ENCODE data around the gene ACVR1C. TPM values are rescaled to one million over a fixed set of nuclear protein-coding genes. Genes with fewer than 3 reads are reported as not detected.
A peak's percentile ranks its signal among the peaks of the same experiment; 100 is the strongest.

ACVR1C gene
- 6.6 TPM for total RNA-seq

DNA sequence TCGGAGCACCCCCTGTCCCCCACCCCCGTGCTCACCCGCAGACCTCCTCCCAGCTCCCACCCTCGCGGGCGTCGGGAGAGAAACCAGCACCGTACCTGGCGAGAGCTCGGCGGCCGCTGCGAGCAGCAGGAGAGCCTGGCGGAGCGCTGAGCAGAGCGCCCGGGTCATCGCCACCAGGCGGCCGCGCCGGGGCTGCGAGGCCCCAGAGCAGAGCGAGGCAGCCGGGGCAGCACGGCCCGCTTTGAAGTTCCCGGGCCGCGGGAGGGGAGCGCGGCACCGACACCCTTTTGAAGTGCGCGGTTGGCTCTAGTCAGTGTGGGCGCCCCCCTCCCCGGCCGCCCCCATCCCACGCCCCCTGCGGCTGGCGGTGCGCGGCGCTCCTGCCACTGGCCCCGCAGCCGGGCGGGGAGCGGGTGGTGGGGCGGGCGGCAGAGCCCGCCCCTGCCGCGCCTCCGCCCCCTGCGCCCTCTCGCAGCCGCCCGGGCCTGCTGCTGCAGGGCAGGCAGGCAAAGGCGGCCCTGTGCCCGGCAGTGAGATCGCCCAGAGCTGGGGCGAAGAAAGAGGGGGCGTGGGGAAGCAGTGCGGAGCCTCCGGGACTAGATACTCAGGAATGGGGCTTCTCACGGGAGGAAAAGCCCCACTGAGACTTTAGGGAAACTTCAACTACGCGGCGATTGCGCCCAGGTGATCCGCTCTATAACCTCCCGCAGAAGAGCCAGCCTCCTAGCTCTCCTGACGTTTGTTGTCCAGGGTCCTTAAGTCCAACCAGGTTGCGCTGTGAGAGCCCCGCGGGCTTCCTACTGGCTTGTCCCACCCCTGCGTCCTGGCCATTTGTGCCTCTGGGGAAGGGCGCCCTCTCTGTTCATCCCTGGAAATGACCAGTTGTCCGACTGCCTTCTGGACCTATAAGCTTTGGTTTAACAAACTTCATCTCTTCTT lies at the start of gene ACVR1C:
ACVR1C (minus strand) TSS at position 388 of the 939 bp plus-strand sequence; CDS start at position 168, 220 bp downstream.
- Histone ChIP-seq H3K4me3 (peak within 1 kb of the TSS; percentile 48 to 76), H3K4me1 (peaks cover 17% of the 10 kb centered on the region), H3K36me3 (no peaks in the 10 kb centered on the region), H3K27me3 (no peaks in the 10 kb centered on the region), H3K9me3 (no peaks in the 10 kb centered on the region), H3K27ac (no peak within 1 kb of the TSS)
- DNase-seq (ENCODE audit: extremely low spot score in 2 of 2) = no peak
- TF ChIP-seq POLR2AphosphoS5 (IDR thresholded peaks at IDR 0.05; ENCODE audit: insufficient read depth in 1 of 2, low read depth in 1 of 2) (no peak), POLR2A (IDR thresholded peaks at IDR 0.05) (no peak)
- TF ChIP-seq, protein P1, sequence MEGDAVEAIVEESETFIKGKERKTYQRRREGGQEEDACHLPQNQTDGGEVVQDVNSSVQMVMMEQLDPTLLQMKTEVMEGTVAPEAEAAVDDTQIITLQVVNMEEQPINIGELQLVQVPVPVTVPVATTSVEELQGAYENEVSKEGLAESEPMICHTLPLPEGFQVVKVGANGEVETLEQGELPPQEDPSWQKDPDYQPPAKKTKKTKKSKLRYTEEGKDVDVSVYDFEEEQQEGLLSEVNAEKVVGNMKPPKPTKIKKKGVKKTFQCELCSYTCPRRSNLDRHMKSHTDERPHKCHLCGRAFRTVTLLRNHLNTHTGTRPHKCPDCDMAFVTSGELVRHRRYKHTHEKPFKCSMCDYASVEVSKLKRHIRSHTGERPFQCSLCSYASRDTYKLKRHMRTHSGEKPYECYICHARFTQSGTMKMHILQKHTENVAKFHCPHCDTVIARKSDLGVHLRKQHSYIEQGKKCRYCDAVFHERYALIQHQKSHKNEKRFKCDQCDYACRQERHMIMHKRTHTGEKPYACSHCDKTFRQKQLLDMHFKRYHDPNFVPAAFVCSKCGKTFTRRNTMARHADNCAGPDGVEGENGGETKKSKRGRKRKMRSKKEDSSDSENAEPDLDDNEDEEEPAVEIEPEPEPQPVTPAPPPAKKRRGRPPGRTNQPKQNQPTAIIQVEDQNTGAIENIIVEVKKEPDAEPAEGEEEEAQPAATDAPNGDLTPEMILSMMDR (IDR thresholded peaks at IDR 0.05) = peak in 1 of 3 experiments; percentile 18
- intact Hi-C loops (cut with DNase I) = loop anchor here (5.0 kb wide), 1 partner anchor 1086 kb away; no protein-coding TSS in a partner anchor

- intact Hi-C loops (cut with DNase I) = no loop called here
- H3K27me3 ChIP-seq = no peaks in the 10 kb centered on the region
- TF ChIP-seq POLR2AphosphoS5 (IDR thresholded peaks at IDR 0.05; ENCODE audit: insufficient read depth in 1 of 2, low read depth in 1 of 2) = no peak
- TF ChIP-seq, protein P1 (IDR thresholded peaks at IDR 0.05) = no peak
- TF ChIP-seq POLR2A (IDR thresholded peaks at IDR 0.05) = no peak
- H3K9me3 ChIP-seq = no peaks in the 10 kb centered on the region
- H3K27ac ChIP-seq = no peak overlapping the region
- no peaks in the 10 kb centered on the region for H3K36me3 ChIP-seq
- no peak for DNase-seq (ENCODE audit: extremely low spot score in 2 of 2)
- H3K4me1 ChIP-seq = no peaks in the 10 kb centered on the region
- H3K4me3 ChIP-seq = no peak overlapping the region
These were observed 49.3 kb upstream of the ACVR1C start for GRCh38 chr2:157677941-157678340.

DNA sequence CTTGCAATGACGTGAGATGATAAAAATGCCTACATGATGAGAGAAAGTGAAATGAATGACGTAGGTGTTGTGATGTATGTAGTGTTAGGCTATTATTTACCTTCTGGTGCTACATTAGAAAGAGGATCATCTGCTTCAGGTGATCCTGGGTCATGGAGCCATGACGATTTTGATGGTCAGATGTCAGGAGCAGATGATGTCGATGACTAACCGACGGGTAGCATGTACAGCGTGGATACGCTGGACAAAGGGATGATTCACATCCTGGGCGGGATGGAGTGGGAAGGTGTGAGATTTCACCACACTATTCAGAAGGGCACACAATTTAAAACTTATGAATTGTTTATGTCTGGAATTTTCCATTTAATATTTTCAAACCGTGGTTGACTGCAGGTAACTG lies 43.5 kb upstream of the ACVR1C start:
- no peak for DNase-seq (ENCODE audit: extremely low spot score in 2 of 2)
- intact Hi-C loops (cut with DNase I) = no loop called here
- Histone ChIP-seq H3K9me3 (no peaks in the 10 kb centered on the region), H3K4me3 (no peak overlapping the region), H3K27me3 (no peaks in the 10 kb centered on the region), H3K36me3 (no peaks in the 10 kb centered on the region), H3K4me1 (no peaks in the 10 kb centered on the region), H3K27ac (no peak overlapping the region)
- TF ChIP-seq POLR2AphosphoS5 (IDR thresholded peaks at IDR 0.05; ENCODE audit: insufficient read depth in 1 of 2, low read depth in 1 of 2) (no peak), POLR2A (IDR thresholded peaks at IDR 0.05) (no peak)
- TF ChIP-seq, protein P1 (IDR thresholded peaks at IDR 0.05) = no peak

DNA sequence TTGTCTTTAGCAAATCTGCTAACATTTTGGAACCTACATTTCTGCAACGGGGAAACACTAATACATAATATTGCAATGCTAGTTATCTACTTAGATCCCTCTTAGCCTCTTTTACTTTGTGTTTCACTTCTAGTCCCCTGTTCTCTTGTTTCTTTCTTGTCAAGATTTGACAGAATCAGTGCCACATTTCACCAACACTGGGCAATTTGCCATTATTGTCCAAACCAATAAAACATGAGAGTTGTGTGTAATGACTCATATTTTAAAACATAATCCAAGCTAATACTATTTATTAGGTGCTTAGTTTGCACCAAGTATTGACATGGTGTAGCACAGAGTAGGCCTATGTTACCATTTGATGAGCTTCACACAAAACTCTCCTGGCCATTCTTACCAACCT lies 33.7 kb upstream of the ACVR1C start:
- no peak for TF ChIP-seq POLR2A (IDR thresholded peaks at IDR 0.05)
- no peak for TF ChIP-seq POLR2AphosphoS5 (IDR thresholded peaks at IDR 0.05; ENCODE audit: insufficient read depth in 1 of 2, low read depth in 1 of 2)
- TF ChIP-seq, protein P1 (IDR thresholded peaks at IDR 0.05) = no peak
- intact Hi-C loops (cut with DNase I) = no loop called here
- Histone ChIP-seq H3K27me3 (no peaks in the 10 kb centered on the region), H3K4me3 (no peak overlapping the region), H3K4me1 (no peaks in the 10 kb centered on the region), H3K36me3 (no peaks in the 10 kb centered on the region), H3K27ac (no peak overlapping the region), H3K9me3 (no peaks in the 10 kb centered on the region)
- DNase-seq (ENCODE audit: extremely low spot score in 2 of 2) = no peak

DNA sequence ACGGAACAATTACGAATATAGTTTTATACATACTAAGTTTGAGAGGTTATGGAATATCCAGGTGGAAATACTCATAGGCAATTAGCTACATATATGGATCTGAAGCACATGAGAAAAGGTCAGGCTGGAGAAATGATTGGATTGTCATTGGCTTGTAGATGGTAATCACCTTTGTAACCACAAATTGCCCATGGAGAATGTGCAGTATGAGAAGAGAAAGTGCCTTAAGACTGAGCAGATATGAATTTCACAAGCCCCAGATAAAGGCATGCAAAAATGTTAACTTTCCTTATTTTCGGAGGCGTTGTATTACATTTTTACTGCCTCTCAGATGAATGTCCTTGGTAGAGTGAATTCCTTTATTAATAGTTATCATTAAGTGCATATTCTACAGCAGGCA lies 33.1 kb upstream of the ACVR1C start:
- H3K4me3 ChIP-seq = no peak overlapping the region
- H3K27ac ChIP-seq = no peak overlapping the region
- no peaks in the 10 kb centered on the region for H3K27me3 ChIP-seq
- no peaks in the 10 kb centered on the region for H3K9me3 ChIP-seq
- TF ChIP-seq POLR2A (IDR thresholded peaks at IDR 0.05) (no peak), POLR2AphosphoS5 (IDR thresholded peaks at IDR 0.05; ENCODE audit: insufficient read depth in 1 of 2, low read depth in 1 of 2) (no peak)
- TF ChIP-seq, protein P1 (IDR thresholded peaks at IDR 0.05) = no peak
- DNase-seq (ENCODE audit: extremely low spot score in 2 of 2) = no peak
- H3K36me3 ChIP-seq = no peaks in the 10 kb centered on the region
- H3K4me1 ChIP-seq = no peaks in the 10 kb centered on the region
- intact Hi-C loops (cut with DNase I) = no loop called here
